Measurements from ENCODE around the gene GPC5. TPM values are rescaled to one million over a fixed set of nuclear protein-coding genes. Genes with fewer than 3 reads are reported as not detected.

GPC5 gene
- polyA plus RNA-seq, 2 of the 4 experiments (the other 2 are of a cell fraction) = not detected

GRCh38 chr13:91389186-91389585 lies 9.2 kb upstream of the GPC5 start:
- POLR2A ChIA-PET = no interaction called here
- no peak for TF ChIP-seq JUN (IDR thresholded peaks at IDR 0.05)
- no peak for TF ChIP-seq SMC3 (IDR thresholded peaks at IDR 0.05)
- no peak for TF ChIP-seq ZNF302 (CRISPR knock-in tag; IDR thresholded peaks at IDR 0.05)
- no peak for TF ChIP-seq HOXB5 (CRISPR knock-in tag; IDR thresholded peaks at IDR 0.05)
- TF ChIP-seq EHMT2 (IDR thresholded peaks at IDR 0.05; ENCODE audit: low read depth) = no peak
- TF ChIP-seq CHD4 (IDR thresholded peaks at IDR 0.05; ENCODE audit: borderline replicate concordance) = no peak
- TF ChIP-seq RFX5 (IDR thresholded peaks at IDR 0.05) = no peak
- no peak for TF ChIP-seq KDM1A (IDR thresholded peaks at IDR 0.05; ENCODE audit: low read depth)
- TF ChIP-seq ELK1 (IDR thresholded peaks at IDR 0.05; ENCODE audit: low read depth, low read length) = no peak
- no peak for TF ChIP-seq E2F6 (IDR thresholded peaks at IDR 0.05; ENCODE audit: borderline replicate concordance, low read depth)
- no peak for TF ChIP-seq CEBPB (IDR thresholded peaks at IDR 0.05)
- TF ChIP-seq HOXB13 (CRISPR knock-in tag; IDR thresholded peaks at IDR 0.05; ENCODE audit: low read depth) = no peak
- TF ChIP-seq HMGXB4 (CRISPR knock-in tag; IDR thresholded peaks at IDR 0.05; ENCODE audit: borderline replicate concordance) = no peak
- TF ChIP-seq CBX8 (IDR thresholded peaks at IDR 0.05) = no peak
- Histone ChIP-seq H3K9me3 (no peaks in the 10 kb centered on the region), H3K4me2 (no peak overlapping the region), H3K4me3 (no peak overlapping the region), H3K27ac (no peak overlapping the region), H3K4me1 (no peaks in the 10 kb centered on the region)
- ATAC-seq (no peak), DNase-seq (ENCODE audit: low read depth in 1 of 2, low spot score in 1 of 2) (no peak), FAIRE-seq (no peak)
- WGBS (ENCODE audit: missing lambda C conversion rate) = 46% methylated on average over 2 of the region's 2 CpGs
- CTCF ChIA-PET = no interaction called here

- FAIRE-seq (no peak), ATAC-seq (no peak), DNase-seq (ENCODE audit: low read depth in 1 of 2, low spot score in 1 of 2) (no peak)
- TF ChIP-seq NPAS2 (CRISPR knock-in tag; IDR thresholded peaks at IDR 0.05; ENCODE audit: borderline replicate concordance) = no peak
- no peak for TF ChIP-seq E2F6 (IDR thresholded peaks at IDR 0.05; ENCODE audit: borderline replicate concordance, low read depth)
- 83% methylated on average over 1 of the region's 1 CpG for WGBS (ENCODE audit: missing lambda C conversion rate)
- no peak overlapping the region for H3K4me3 ChIP-seq
- no peak overlapping the region for H3K27ac ChIP-seq
- H3K4me2 ChIP-seq = no peak overlapping the region; the same call in 2 of the 3 replicates
- ChIA-PET CTCF (no interaction called here), POLR2A (no interaction called here)
- H3K9me3 ChIP-seq = no peaks in the 10 kb centered on the region
- H3K4me1 ChIP-seq = peaks cover 3% of the 10 kb centered on the region; the same call in 1 of the 3 replicates
These were observed 826 bp upstream of the GPC5 start for GRCh38 chr13:91397595-91397994.

- H3K4me2 ChIP-seq = peak overlapping the region; percentile 88
- H3K4me3 ChIP-seq = peak overlapping the region; percentile 50
- 54% methylated on average over 24 of the region's 44 CpGs for WGBS (ENCODE audit: missing lambda C conversion rate)
- no peak for DNase-seq (ENCODE audit: low read depth in 1 of 2, low spot score in 1 of 2)
- FAIRE-seq = no peak
- ATAC-seq = peak in 1 of 2 experiments; percentile 52; a peak in 3 of 6 replicates
- no peaks in the 10 kb centered on the region for H3K9me3 ChIP-seq
- ChIA-PET CTCF (interaction anchor here (0.6 kb wide), 1 partner anchor 25 kb away, joined by 3 read pairs; no protein-coding TSS in a partner anchor), POLR2A (no interaction called here)
- H3K4me1 ChIP-seq = peaks cover 3% of the 10 kb centered on the region; the same call in 1 of the 3 replicates
- H3K27ac ChIP-seq = no peak overlapping the region
- no peak for TF ChIP-seq SREBF2 (IDR thresholded peaks at IDR 0.05)
- no peak for TF ChIP-seq ZC3H11A (IDR thresholded peaks at IDR 0.05)
- no peak for TF ChIP-seq TFCP2L1 (CRISPR knock-in tag; IDR thresholded peaks at IDR 0.05)
- TF ChIP-seq ESRRA (IDR thresholded peaks at IDR 0.05; ENCODE audit: borderline replicate concordance, low read length) = no peak
- TF ChIP-seq JUNB (IDR thresholded peaks at IDR 0.05) = no peak
- no peak for TF ChIP-seq JUN (IDR thresholded peaks at IDR 0.05)
- no peak for TF ChIP-seq POLR2AphosphoS2 (conservative IDR thresholded peaks at IDR 0.05; ENCODE audit: low read length)
- TF ChIP-seq FOXS1 (CRISPR knock-in tag; IDR thresholded peaks at IDR 0.05) = no peak
- TF ChIP-seq MYC (IDR thresholded peaks at IDR 0.05; ENCODE audit: borderline replicate concordance, low read length) = no peak
- TF ChIP-seq ZFP36 (IDR thresholded peaks at IDR 0.05; ENCODE audit: borderline replicate concordance, partially characterized antibody) = no peak
- no peak for TF ChIP-seq BCL3 (IDR thresholded peaks at IDR 0.05)
- TF ChIP-seq CBX2 (IDR thresholded peaks at IDR 0.05; ENCODE audit: borderline replicate concordance, low read depth) = no peak
- TF ChIP-seq RFX5 (IDR thresholded peaks at IDR 0.05) = no peak
- TF ChIP-seq USF2 (IDR thresholded peaks at IDR 0.05) = no peak
These were observed 1.0 kb downstream of the GPC5 start for GRCh38 chr13:91399189-91400062.

All from A549 (cell line).